Measurements from ENCODE around the gene C3orf20. TPM values are rescaled to one million over a fixed set of nuclear protein-coding genes. Genes with fewer than 3 reads are reported as not detected.

The C3orf20 gene
- total RNA-seq, 1 donor: not detected

- DNase-seq (ENCODE audit: low read depth): no peak
- TF ChIP-seq CTCF (IDR thresholded peaks at IDR 0.05; ENCODE audit: insufficient read depth, low read depth, low read length): no peak
- H3K4me3 ChIP-seq (ENCODE audit: low read depth, low read length): no peak overlapping the region
Observed at GRCh38 chr3:14819671-14820070, 144.7 kb downstream of the C3orf20 start.

GRCh38 chr3:14820156-14820555, 145.2 kb downstream of the C3orf20 start:
- TF ChIP-seq CTCF (IDR thresholded peaks at IDR 0.05; ENCODE audit: insufficient read depth, low read depth, low read length): no peak
- no peak for DNase-seq (ENCODE audit: low read depth)
- no peak overlapping the region for H3K4me3 ChIP-seq (ENCODE audit: low read depth, low read length)

GRCh38 chr3:14821151-14821550, 146.2 kb downstream of the C3orf20 start:
- no peak overlapping the region for H3K4me3 ChIP-seq (ENCODE audit: low read depth, low read length)
- TF ChIP-seq CTCF (IDR thresholded peaks at IDR 0.05; ENCODE audit: insufficient read depth, low read depth, low read length): no peak
- DNase-seq (ENCODE audit: low read depth): no peak

GRCh38 chr3:14822134-14822533, 147.2 kb downstream of the C3orf20 start:
- DNase-seq (ENCODE audit: low read depth): no peak
- TF ChIP-seq CTCF (IDR thresholded peaks at IDR 0.05; ENCODE audit: insufficient read depth, low read depth, low read length): no peak
- no peak overlapping the region for H3K4me3 ChIP-seq (ENCODE audit: low read depth, low read length)

Other genes starting within 250 kb of the C3orf20 start
- gene GRIP2, start 134.8 kb upstream of the C3orf20 start, total RNA-seq: 0.64 and 1.7 TPM in 2 replicates
- gene CCDC174, start 23.4 kb upstream of the C3orf20 start, total RNA-seq: 13.8 and 13.9 TPM in 2 replicates
- gene FGD5, start 143.8 kb downstream of the C3orf20 start, total RNA-seq: under 0.01 TPM in 1 of 2 replicates, not detected in the other

Measured in fibroblast of villous mesenchyme (primary cell).